Esophagus squamous epithelium (tissue), 4 donors: Measurements from ENCODE around the gene SHISA8.

Experiments
- CTCF ChIP-seq, 6 experiments: fragments of 450-650 bp in 4 of 6; fragments of 200-600 bp in 2 of 6; sonication (generic) in 2 of 6; IDR thresholded peaks; one replicate each; pipeline ENCODE4 v1.5.1; 2016 to 2019; ENCODE audit warnings: antibody characterized with exemption in 6 of 6, mild to moderate bottlenecking in 4 of 6, moderate library complexity in 4 of 6
- POLR2A ChIP-seq, 4 donors: fragments of 450-650 bp; IDR thresholded peaks; one replicate each; pipeline ENCODE4 v1.6.1; 2017; ENCODE audit warnings: antibody characterized with exemption in 4 of 4, mild to moderate bottlenecking in 4 of 4, moderate library complexity in 3 of 4

DNA sequence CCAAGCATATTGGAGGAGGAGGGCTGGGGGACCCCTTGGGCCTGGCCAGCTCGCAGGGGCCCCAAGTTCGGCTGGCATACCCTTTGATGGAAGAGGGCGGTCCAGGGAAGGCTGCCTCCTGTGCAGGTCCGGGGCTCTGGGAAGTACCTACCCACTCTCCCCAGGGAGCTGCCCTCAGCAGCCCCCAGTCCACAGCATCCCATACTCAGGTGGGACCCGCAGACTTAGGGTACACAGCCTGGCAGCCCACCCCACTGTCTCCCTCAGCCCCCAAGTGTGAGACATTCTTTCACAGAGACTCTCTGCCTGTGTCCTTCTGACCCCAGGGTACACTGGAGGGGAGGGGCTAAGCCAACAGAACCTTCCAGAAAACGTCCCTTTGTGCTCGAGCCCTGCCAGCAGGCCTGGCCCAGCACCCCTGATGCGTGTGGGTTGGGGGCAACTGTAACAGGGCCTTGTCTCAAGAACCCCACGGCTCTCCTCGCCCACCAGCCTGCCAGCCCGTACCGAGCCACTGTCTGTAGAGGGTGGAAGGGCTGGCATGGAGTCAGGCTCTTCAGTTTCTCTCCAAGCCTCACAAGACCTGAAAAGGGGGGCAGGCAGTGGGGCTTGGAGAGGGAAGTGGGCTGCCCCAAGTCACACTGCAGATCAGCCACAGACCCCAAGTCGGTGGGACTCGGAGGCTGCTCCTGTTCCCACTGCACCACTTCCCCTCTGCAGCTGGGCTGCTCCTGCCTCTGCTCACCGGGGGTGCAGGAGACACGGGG lies 18.7 kb upstream of the SHISA8 start:
- TF ChIP-seq CTCF (IDR thresholded peaks at IDR 0.05) = no peak
- TF ChIP-seq POLR2A (IDR thresholded peaks at IDR 0.05) = no peak
